KOPT-K1 (cell line): Measurements from ENCODE around the gene EPG5.

ENCODE experiments used
- H3K27ac ChIP-seq: fragments of 200-600 bp; sonication (generic); 2 replicates; pipeline ENCODE4 v1.5.1; 2016; ENCODE audit warnings: antibody characterized with exemption, mild to moderate bottlenecking, low read depth, low read length; ENCODE audit not compliant: poor library complexity, severe bottlenecking
- H3K36me3 ChIP-seq: fragments of 200-600 bp; sonication (generic); 2 replicates; pipeline ENCODE4 v1.5.1; 2017; ENCODE audit warnings: antibody characterized with exemption, mild to moderate bottlenecking, low read length, moderate library complexity; ENCODE audit not compliant: insufficient read depth
- H3K9me3 ChIP-seq: fragments of 200-600 bp; sonication (generic); 2 replicates; pipeline ENCODE4 v1.5.1; 2017; ENCODE audit warnings: antibody characterized with exemption, low read length, mild to moderate bottlenecking; ENCODE audit not compliant: insufficient read depth, poor library complexity, severe bottlenecking

EPG5 gene

DNA sequence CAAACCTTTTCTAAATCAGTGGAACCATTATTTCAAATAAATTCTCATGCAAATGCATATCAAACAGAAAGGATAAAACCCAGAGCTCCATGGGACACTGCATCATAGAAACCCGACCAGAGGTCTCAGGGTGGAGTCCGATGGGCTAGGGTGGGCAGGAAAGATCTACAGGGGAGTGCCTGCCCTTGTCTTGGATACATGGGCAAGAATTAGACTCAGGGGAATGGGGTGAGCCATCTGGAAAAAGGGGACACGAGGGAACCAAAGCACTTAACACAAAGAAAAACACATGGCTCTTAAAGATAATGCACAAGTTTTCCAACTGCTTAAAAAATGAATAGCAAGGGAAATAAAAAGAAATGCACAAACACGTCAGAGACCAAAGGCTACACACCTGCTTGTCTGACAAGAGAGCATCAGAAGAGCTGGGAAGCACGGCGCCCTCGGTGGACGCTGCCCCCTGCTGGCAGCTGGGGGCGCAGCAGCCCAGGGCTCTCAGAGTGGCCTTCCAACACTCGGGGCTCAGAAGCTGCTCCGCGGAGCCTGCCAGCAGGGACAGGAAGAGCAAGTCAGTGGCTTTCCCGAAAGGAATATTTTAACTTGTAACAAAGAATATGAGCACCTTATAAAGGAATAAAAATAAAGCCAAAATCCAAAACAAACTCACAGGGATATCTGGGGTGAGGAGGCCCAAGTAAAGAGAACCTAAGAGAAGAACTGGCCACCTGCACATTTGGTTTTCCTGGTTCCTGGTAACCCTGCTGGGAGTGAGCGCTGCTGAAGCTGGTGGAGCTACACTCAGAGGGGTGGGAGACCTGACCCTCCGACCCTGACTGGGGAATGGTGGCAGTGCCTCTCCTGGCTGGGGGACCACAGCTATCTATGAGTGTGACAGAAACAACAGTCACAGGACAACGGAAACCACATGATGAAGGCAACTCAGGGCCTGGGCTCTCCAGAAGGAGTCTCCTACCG, 87.2 kb downstream of the EPG5 start:
- peaks cover 79% of the 10 kb centered on the region for H3K36me3 ChIP-seq
- H3K9me3 ChIP-seq = peaks cover 7% of the 10 kb centered on the region
- H3K27ac ChIP-seq = no peak overlapping the region

GRCh38 chr18:45877403-45877802, 89.7 kb downstream of the EPG5 start:
- Histone ChIP-seq H3K27ac (no peak overlapping the region), H3K9me3 (peaks cover 19% of the 10 kb centered on the region), H3K36me3 (peaks cover 86% of the 10 kb centered on the region)

GRCh38 chr18:45876161-45876560, 91.0 kb downstream of the EPG5 start:
- peaks cover 19% of the 10 kb centered on the region for H3K9me3 ChIP-seq
- H3K27ac ChIP-seq = no peak overlapping the region
- peaks cover 80% of the 10 kb centered on the region for H3K36me3 ChIP-seq

GRCh38 chr18:45874491-45875184, 92.5 kb downstream of the EPG5 start:
- H3K27ac ChIP-seq = no peak overlapping the region
- peaks cover 19% of the 10 kb centered on the region for H3K9me3 ChIP-seq
- peaks cover 76% of the 10 kb centered on the region for H3K36me3 ChIP-seq

DNA sequence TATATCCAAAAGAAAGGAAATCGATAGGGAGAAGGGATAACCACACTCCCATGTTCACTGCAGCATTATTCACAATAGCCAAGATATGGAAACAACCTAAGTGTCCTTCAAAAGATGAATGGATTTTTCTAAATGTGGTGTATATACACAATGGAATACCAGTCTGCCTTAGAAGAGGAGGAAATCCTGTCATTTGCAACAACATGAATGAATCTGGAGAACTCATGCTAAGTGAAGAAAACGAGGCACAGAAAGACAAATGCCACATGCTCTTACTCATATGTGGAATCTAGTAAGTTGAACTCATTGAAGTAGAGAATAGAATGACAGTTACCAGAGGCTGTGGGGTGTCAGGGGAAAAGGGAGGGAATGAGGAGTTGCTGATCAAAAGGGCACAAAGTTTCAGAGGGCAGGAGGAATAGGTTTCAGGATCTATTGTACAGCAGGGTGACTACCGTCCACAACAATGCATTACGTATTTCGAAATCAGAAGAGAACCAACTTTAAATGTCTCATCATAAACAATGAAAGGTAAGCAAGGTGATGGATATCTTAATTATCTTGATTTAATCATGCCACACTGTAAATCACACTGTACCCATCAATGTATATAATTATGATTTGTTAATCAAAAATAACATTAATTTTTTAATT, 95.6 kb downstream of the EPG5 start:
- Histone ChIP-seq H3K27ac (no peak overlapping the region), H3K36me3 (peaks cover 74% of the 10 kb centered on the region), H3K9me3 (peaks cover 19% of the 10 kb centered on the region)

DNA sequence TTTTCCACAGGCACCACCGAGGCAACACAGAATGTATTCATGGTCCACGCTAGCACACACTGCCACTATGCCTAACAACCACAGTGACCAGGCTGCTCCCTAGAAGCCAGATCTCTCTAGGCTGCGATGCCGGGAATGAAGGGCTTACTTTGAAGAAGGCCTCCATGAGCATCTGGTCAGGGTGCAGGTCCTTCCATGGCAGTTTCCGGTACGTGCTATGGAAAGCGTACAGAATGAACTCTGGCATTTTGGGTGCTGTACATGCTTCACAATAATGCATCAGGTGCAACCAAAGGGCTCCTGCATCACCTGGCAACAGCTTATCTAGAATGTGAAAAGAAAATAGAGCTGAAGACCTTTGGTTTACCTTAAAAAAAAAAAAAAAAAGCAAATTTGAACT, 96.7 kb downstream of the EPG5 start:
- H3K9me3 ChIP-seq = peaks cover 16% of the 10 kb centered on the region
- H3K27ac ChIP-seq = no peak overlapping the region
- peaks cover 73% of the 10 kb centered on the region for H3K36me3 ChIP-seq

DNA sequence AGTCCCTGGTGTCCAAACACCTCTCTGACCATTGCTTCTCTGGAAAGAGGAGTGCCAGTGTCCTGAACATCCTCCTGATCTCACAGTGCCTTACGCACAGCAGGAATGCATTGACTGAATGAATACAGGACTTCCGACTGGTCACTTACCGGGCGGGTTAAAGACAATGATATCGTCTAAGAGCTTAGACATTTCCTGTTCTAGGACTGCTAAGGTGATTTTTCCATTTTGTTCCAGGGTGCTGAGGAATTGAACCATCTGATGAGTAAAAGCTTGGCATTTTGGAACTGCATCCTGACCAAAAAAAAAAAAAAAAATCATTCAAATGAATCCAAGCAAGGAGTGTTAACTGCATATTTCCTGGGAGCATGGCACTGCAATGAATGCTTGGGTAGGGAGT, 101.7 kb downstream of the EPG5 start:
- Histone ChIP-seq H3K9me3 (no peaks in the 10 kb centered on the region), H3K27ac (no peak overlapping the region), H3K36me3 (peaks cover 80% of the 10 kb centered on the region)

- Histone ChIP-seq H3K36me3 (peaks cover 80% of the 10 kb centered on the region), H3K9me3 (no peaks in the 10 kb centered on the region), H3K27ac (no peak overlapping the region)
Observed at GRCh38 chr18:45864081-45864480, 103.0 kb downstream of the EPG5 start.

DNA sequence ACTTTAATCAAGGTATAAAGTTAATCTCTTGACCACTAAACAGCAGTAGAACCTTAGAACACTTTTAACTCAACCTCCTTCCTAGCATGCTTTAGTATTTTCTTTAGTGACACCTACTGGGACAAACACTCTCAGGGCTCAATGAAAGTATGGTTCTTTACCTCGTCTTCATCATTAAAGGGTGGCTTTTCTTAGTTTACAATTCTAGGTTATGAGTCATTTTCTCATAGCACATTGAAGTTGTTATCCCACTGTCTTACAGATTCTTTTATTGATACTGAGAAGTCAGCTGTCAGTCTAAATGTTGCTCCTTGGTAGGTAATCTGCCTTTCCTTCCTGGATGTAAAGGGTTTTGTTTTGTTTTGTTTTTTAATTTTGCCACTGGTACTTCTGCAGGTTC, 103.7 kb downstream of the EPG5 start:
- Histone ChIP-seq H3K36me3 (peaks cover 86% of the 10 kb centered on the region), H3K9me3 (no peaks in the 10 kb centered on the region), H3K27ac (no peak overlapping the region)

DNA sequence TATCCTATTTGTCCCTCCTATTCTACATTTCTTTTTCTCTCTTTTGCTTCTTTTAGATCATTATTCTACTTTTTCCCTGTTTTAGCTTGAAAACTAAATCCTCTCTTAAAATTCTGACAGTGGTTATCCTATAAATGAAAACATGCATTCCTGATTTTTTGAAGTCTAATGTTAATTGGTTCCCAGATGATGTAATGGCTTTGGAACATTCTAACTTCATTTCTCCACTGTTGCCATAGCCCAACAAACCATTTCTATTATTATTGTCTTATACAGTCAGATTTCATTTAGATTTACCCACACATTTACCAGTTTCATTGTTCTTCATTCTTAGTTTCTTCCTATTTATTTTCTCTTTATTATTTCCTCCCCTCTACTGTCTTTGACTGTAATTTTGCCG, 105.2 kb downstream of the EPG5 start:
- Histone ChIP-seq H3K27ac (no peak overlapping the region), H3K36me3 (peaks cover 88% of the 10 kb centered on the region), H3K9me3 (no peaks in the 10 kb centered on the region)

DNA sequence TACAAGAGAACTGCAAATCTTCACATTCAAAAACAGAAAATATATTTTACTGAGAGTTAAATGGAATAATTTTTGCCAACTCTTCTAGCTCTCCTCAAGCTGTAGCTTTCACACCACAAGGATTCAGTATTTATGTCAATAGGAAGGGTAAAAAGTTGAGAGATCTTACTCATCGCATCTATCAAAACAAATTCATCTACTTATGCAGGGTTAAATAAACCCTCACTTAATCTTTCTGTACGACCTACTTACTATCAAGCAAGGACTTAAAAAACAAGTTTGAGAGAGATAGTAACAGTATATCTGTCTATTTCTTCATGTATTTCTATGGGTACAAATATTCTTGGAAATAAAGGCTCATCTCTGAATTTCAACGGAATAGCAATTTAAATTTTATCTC, 106.2 kb downstream of the EPG5 start:
- no peaks in the 10 kb centered on the region for H3K9me3 ChIP-seq
- H3K27ac ChIP-seq = no peak overlapping the region
- H3K36me3 ChIP-seq = peaks cover 90% of the 10 kb centered on the region

- Histone ChIP-seq H3K27ac (no peak overlapping the region), H3K9me3 (no peaks in the 10 kb centered on the region), H3K36me3 (peaks cover 90% of the 10 kb centered on the region)
Observed at GRCh38 chr18:45860492-45860891, 106.6 kb downstream of the EPG5 start.

GRCh38 chr18:45859334-45859733, 107.8 kb downstream of the EPG5 start:
- Histone ChIP-seq H3K27ac (no peak overlapping the region), H3K36me3 (peaks cover 90% of the 10 kb centered on the region), H3K9me3 (no peaks in the 10 kb centered on the region)

GRCh38 chr18:45856531-45856930, 110.6 kb downstream of the EPG5 start:
- H3K9me3 ChIP-seq = no peaks in the 10 kb centered on the region
- no peak overlapping the region for H3K27ac ChIP-seq
- H3K36me3 ChIP-seq = peaks cover 89% of the 10 kb centered on the region

- Histone ChIP-seq H3K27ac (no peak overlapping the region), H3K36me3 (peaks cover 94% of the 10 kb centered on the region), H3K9me3 (no peaks in the 10 kb centered on the region)
Observed at GRCh38 chr18:45854036-45854586, 113.0 kb downstream of the EPG5 start.
